Prostate gland (tissue), 2 donors: ENCODE measurements around the gene SH3BP1. TPM values are rescaled to one million over a fixed set of nuclear protein-coding genes. Genes with fewer than 3 reads are reported as not detected.
A peak's percentile ranks its signal among the peaks of the same experiment; 100 is the strongest.
"Not testable (repeated sequence)": the region's sequence is repeated elsewhere in the genome, so short reads cannot be mapped to it uniquely, and the experiment has no call there.

Source experiments
- DNase-seq: peaks from one replicate; pipeline ENCODE4 v3.0.0-alpha.2; 2019; ENCODE audit warnings: low spot score
- H3K27ac ChIP-seq, 2 donors: fragments of 200-600 bp; sonication (generic); 2 replicates each; pipeline ENCODE4 v1.5.1; 2017 to 2019
- H3K27me3 ChIP-seq: fragments of 200-600 bp; sonication (generic); replicated peaks from 2 replicates; pipeline ENCODE4 v1.5.1; 2019; ENCODE audit not compliant: insufficient read depth
- H3K36me3 ChIP-seq, 2 donors: fragments of 200-600 bp; sonication (generic); 1 replicate in 1 of 2; 2 replicates in 1 of 2; pipeline versions ENCODE4 v1.5.1 to v1.8.1; 2017 to 2019
- H3K4me1 ChIP-seq: fragments of 200-600 bp; sonication (generic); replicated peaks from 2 replicates; pipeline ENCODE4 v1.5.1; 2019
- H3K4me3 ChIP-seq, 2 donors: fragments of 200-600 bp; sonication (generic); 2 replicates each; pipeline ENCODE4 v1.5.1; 2017 to 2019
- H3K9me3 ChIP-seq: fragments of 200-600 bp; sonication (generic); 2 replicates; pipeline ENCODE4 v1.5.1; 2017
- POLR2A ChIP-seq: fragments of 450-650 bp; IDR thresholded peaks from one replicate; pipeline ENCODE4 v1.6.1; 2016; ENCODE audit warnings: antibody characterized with exemption, mild to moderate bottlenecking
- POLR2AphosphoS5 ChIP-seq: sonication (generic); formaldehyde crosslinking; IDR thresholded peaks from one replicate; pipeline ENCODE4 v1.6.1; 2017; ENCODE audit warnings: antibody characterized with exemption
- WGBS: methylation state at CpG from one replicate; pipeline ENCODE4 v1.1.5; 2018; 5-methylcytosine and 5-hydroxymethylcytosine counted together
- intact Hi-C: fragments of 100-400 bp; cut with DNase I; formaldehyde crosslinking; loops from one replicate; pipeline ENCODE4 v1.14.2; 2022
- total RNA-seq, 2 donors: library from RNA; depleted of rRNA; stranded (reverse); fragments of >200 nt; gene quantifications; one replicate each; pipeline ENCODE4 v1.1.0, GENCODE V29; 2016
- TF ChIP-seq, protein P1 (sequence below), 4 experiments: fragments of 200-600 bp in 2 of 4; fragments of 450-650 bp in 2 of 4; sonication (generic) in 2 of 4; IDR thresholded peaks; 1 replicate in 3 of 4; 2 replicates in 1 of 4; pipeline ENCODE4 v1.5.1; 2016 to 2019; ENCODE audit warnings: antibody characterized with exemption in 4 of 4, mild to moderate bottlenecking in 2 of 4, moderate library complexity in 2 of 4

The SH3BP1 gene
- total RNA-seq, 2 donors from 2014 or later, result 10.9 to 12.0 TPM

DNA sequence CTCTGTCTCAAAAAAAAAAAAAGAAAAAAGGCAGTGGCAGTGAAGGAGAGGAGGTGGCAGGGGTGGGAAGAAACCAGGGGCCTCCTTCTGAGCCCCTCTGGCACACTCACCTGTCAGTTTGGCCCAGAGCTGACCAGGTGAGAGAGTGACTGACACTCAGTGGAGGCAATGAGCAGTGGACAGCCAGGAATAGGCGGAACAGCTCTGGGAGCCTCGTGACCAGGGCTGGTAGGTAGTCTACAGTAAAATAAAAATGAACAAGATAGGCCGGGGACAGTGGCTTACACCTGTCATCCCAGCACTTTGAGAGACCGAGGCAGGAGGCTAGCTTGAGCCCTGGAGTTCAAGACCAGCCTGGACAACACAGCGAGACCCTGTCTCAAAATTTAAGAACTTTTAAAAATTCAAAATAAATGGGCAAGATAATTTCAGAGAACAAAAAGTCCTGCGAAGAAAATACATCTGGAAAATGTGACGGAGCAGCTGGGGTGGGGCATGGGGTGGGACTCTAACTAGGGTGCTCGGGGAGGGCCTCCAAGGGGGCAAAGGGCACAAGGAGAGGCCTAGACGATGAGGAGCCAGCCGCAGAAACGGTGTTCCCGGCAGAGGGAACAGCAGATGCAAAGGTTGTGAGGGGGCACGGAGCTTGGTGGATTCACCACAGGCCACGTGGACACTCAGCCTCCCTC lies 15.2 kb downstream of the SH3BP1 start:
- Histone ChIP-seq H3K9me3 (no peaks in the 10 kb centered on the region), H3K4me3 (no peak overlapping the region), H3K4me1 (no peaks in the 10 kb centered on the region), H3K36me3 (peaks cover 0 to 4% of the 10 kb centered on the region in 2 donors), H3K27me3 (no peaks in the 10 kb centered on the region), H3K27ac (no peak overlapping the region)
- intact Hi-C loops, result no loop called here
- TF ChIP-seq, protein P1, sequence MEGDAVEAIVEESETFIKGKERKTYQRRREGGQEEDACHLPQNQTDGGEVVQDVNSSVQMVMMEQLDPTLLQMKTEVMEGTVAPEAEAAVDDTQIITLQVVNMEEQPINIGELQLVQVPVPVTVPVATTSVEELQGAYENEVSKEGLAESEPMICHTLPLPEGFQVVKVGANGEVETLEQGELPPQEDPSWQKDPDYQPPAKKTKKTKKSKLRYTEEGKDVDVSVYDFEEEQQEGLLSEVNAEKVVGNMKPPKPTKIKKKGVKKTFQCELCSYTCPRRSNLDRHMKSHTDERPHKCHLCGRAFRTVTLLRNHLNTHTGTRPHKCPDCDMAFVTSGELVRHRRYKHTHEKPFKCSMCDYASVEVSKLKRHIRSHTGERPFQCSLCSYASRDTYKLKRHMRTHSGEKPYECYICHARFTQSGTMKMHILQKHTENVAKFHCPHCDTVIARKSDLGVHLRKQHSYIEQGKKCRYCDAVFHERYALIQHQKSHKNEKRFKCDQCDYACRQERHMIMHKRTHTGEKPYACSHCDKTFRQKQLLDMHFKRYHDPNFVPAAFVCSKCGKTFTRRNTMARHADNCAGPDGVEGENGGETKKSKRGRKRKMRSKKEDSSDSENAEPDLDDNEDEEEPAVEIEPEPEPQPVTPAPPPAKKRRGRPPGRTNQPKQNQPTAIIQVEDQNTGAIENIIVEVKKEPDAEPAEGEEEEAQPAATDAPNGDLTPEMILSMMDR (IDR thresholded peaks at IDR 0.05), result no peak
- no peak for TF ChIP-seq POLR2A
- TF ChIP-seq POLR2AphosphoS5, result no peak
- WGBS, result 80% methylated on average over 14 of the region's 14 CpGs
- DNase-seq, result no peak

DNA sequence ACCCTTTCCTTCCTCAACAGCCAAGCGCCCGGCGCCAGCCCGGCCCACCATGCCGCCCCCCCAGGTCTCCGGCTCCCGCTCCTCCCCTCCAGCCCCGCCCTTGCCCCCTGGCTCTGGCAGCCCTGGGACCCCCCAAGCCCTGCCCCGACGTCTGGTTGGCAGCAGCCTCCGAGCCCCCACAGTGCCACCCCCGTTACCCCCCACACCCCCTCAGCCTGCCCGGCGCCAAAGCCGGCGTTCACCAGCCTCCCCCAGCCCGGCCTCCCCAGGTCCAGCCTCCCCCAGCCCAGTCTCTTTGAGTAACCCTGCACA lies 15.7 kb downstream of the SH3BP1 start:
- 89% methylated on average over 16 of the region's 17 CpGs for WGBS
- H3K27ac ChIP-seq, result no peak overlapping the region
- H3K4me1 ChIP-seq, result no peaks in the 10 kb centered on the region
- H3K4me3 ChIP-seq, result no peak overlapping the region
- intact Hi-C loops, result no loop called here
- no peaks in the 10 kb centered on the region for H3K9me3 ChIP-seq
- no peaks in the 10 kb centered on the region for H3K27me3 ChIP-seq
- H3K36me3 ChIP-seq, result peaks cover 0 to 4% of the 10 kb centered on the region in 2 donors
- no peak for DNase-seq
- TF ChIP-seq, protein P1 (IDR thresholded peaks at IDR 0.05), result no peak
- TF ChIP-seq POLR2AphosphoS5, result no peak
- no peak for TF ChIP-seq POLR2A

DNA sequence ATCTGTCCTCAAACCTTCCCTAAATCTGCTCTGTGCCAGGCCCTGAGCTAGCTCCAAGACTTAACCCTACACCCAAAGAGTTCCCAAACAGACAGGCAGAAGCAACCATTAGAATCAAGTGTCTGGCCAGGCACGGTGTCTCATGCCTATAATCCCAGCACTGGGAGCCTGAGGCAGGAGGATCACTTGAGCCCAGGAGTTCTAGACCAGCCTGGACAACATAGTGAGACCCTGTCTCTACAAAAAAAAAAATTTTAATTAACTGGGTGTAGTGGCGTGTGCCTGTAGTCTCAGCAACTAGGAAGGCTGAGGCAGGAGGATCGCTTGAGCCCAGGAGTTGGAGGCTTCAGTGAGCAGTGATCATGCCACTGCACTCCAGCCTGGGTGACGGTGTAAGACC lies 17.1 kb downstream of the SH3BP1 start:
- DNase-seq, H3K27me3 ChIP-seq, H3K9me3 ChIP-seq, H3K36me3 ChIP-seq, H3K4me3 ChIP-seq, intact Hi-C loops, H3K27ac ChIP-seq, H3K4me1 ChIP-seq: not testable (repeated sequence)
- 96% methylated on average over 4 of the region's 4 CpGs for WGBS

DNA sequence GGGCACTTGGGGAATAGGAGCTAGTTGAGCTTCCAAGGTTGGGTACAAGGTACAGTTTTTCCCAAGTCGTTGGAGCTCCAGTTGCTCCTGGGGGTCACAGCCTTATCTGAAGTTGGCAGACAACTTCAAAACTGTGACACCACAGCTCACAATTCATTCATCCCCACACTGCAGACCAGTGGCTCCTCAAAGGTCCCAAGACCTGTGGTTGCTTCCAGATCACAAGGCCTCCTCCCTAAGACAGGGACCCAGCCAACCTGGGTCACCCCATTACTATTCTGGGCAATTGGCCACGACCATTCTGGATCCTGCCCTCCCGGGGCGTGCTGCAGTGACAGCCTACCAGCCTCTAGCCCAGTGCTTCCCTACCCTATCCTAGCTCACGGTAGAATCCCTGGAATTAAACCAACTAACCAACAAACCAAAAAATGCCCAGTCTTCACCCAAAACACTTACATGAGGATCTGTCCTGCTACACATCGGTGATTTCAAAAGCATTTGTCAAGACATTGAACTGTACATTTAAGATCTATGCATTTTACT lies 18.2 kb downstream of the SH3BP1 start:
- peaks cover 3% of the 10 kb centered on the region for H3K4me1 ChIP-seq
- H3K36me3 ChIP-seq, result peaks cover 0 to 4% of the 10 kb centered on the region in 2 donors
- no peak for DNase-seq
- intact Hi-C loops, result no loop called here
- WGBS, result 11% methylated on average over 6 of the region's 6 CpGs
- TF ChIP-seq POLR2A (no peak), POLR2AphosphoS5 (no peak)
- TF ChIP-seq, protein P1 (IDR thresholded peaks at IDR 0.05), result no peak
- peak overlapping the region; percentile 50 to 73 for H3K27ac ChIP-seq
- no peaks in the 10 kb centered on the region for H3K9me3 ChIP-seq
- H3K27me3 ChIP-seq, result no peaks in the 10 kb centered on the region
- H3K4me3 ChIP-seq, result peak overlapping the region; percentile 49 to 62

DNA sequence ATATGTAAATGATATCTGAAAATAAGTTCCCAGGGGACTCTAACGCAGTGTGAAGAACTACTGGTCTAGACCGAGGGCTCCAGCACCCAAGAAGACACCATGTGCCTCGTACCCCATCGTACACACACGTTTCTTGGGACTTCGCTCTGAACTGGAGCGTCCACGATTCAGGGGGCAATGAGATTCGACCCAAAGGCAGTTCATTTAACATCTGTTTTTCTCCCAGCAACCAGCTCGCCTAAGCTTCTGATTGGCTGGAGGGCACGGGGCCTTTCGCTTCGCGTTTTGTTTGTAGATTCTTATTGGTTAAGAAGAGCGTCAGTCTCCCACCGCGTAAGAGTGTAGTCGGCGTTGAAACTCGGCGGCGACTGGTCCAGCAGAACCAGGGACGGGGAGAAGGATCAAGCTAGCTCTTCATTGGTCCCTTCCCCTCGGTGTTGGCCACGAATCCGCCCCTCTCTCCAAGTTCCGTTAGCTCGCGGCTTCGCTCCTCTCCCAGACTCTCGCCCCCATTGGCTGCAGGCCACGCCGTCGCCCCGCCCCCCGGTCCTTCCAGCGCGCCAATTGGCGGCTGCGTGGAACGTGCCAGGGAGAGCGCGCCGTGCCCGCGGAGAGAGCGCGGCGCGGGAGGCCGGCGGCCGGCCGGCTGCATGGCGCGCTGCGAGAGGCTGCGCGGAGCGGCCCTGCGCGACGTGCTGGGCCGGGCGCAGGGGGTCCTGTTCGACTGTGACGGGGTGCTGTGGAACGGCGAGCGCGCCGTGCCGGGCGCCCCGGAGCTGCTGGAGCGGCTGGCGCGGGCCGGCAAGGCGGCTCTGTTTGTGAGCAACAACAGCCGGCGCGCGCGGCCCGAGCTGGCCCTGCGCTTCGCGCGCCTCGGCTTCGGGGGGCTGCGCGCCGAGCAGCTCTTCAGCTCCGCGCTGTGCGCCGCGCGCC lies 18.9 kb downstream of the SH3BP1 start, which contains the start of gene PDXP:
Gene PDXP (plus strand): TSS at position 591 of the 933 bp plus-strand sequence. CDS start 60 bp downstream, at position 651.
- peak within 1 kb of the TSS; percentile 50 to 73 for H3K27ac ChIP-seq
- no peaks in the 10 kb centered on the region for H3K27me3 ChIP-seq
- H3K4me3 ChIP-seq, result peak within 1 kb of the TSS; percentile 49 to 62
- intact Hi-C loops, result no loop called here
- DNase-seq, result peak; percentile 99
- WGBS, result under 1% methylated on average over 69 of the region's 101 CpGs
- H3K4me1 ChIP-seq, result peaks cover 3% of the 10 kb centered on the region
- H3K36me3 ChIP-seq, result peaks cover 0 to 3% of the 10 kb centered on the region in 2 donors
- H3K9me3 ChIP-seq, result no peaks in the 10 kb centered on the region
- TF ChIP-seq POLR2A (peak; percentile 43), POLR2AphosphoS5 (peak; percentile 91)
- TF ChIP-seq, protein P1 (IDR thresholded peaks at IDR 0.05), result no peak
